Muscle of leg (tissue), 11 donors: Measurements from ENCODE around the gene ELMO1. TPM values are rescaled to one million over a fixed set of nuclear protein-coding genes. Genes with fewer than 3 reads are reported as not detected.
A peak's percentile ranks its signal among the peaks of the same experiment; 100 is the strongest.

ENCODE experiments used
- DNase-seq: peaks from one replicate; pipeline ENCODE4 v3.0.0; 2013
- H3K27ac ChIP-seq: one replicate; pipeline ENCODE4 v1.5.1; 2013; ENCODE audit warnings: mild to moderate bottlenecking, low read length, control low read depth
- H3K27me3 ChIP-seq: one replicate; pipeline ENCODE4 v1.6.1; 2013; ENCODE audit warnings: low read length; ENCODE audit not compliant: control insufficient read depth, insufficient read depth
- H3K36me3 ChIP-seq: one replicate; pipeline ENCODE4 v1.6.1; 2013; ENCODE audit warnings: low read length; ENCODE audit not compliant: control insufficient read depth, insufficient read depth
- H3K4me1 ChIP-seq: one replicate; pipeline ENCODE4 v1.6.1; 2013; ENCODE audit warnings: low read length; ENCODE audit not compliant: control insufficient read depth, insufficient read depth
- H3K4me3 ChIP-seq: one replicate; pipeline ENCODE4 v1.5.1; 2013; ENCODE audit warnings: low read length, control low read depth
- H3K9me3 ChIP-seq: replicated peaks from 2 replicates; pipeline ENCODE4 v1.6.1; 2013; ENCODE audit warnings: low read depth, low read length; ENCODE audit not compliant: control insufficient read depth
- WGBS: methylation state at CpG from one replicate; pipeline ENCODE4 v1.1.5; 2013; ENCODE audit warnings: missing lambda C conversion rate; ENCODE audit not compliant: insufficient coverage; 5-methylcytosine and 5-hydroxymethylcytosine counted together
- polyA plus RNA-seq, 8 donors: library from polyadenylated mRNA; unstranded; fragments of 120-200 nt; gene quantifications; one replicate each; pipeline versions ENCODE4 v1.2.1 to v1.2.3, GENCODE V29; 2013; ENCODE audit warnings: inconsistent platforms in 1 of 8, low replicate concordance in 1 of 8; ENCODE audit not compliant: insufficient read length in 8 of 8, insufficient read depth in 1 of 8
- total RNA-seq: library from RNA; stranded (reverse); fragments of 120-200 nt; gene quantifications from one replicate; pipeline ENCODE4 v1.2.4, GENCODE V29; 2013

The ELMO1 gene
- total and polyA plus RNA-seq, 9 donors: 20.3 to 40.7 (median 25.0) TPM

- Histone ChIP-seq H3K9me3 (no peaks in the 10 kb centered on the region), H3K4me1 (peaks cover 18% of the 10 kb centered on the region), H3K27ac (no peak overlapping the region), H3K36me3 (peaks cover 2% of the 10 kb centered on the region), H3K4me3 (no peak overlapping the region), H3K27me3 (no peaks in the 10 kb centered on the region)
- DNase-seq: no peak
- no CpG with 5 or more reads among the region's 2 CpGs for WGBS
Measured at GRCh38 chr7:37424995-37425394, 23.7 kb downstream of the ELMO1 start.

- H3K4me3 ChIP-seq: no peak overlapping the region
- H3K27me3 ChIP-seq: no peaks in the 10 kb centered on the region
- no peak overlapping the region for H3K27ac ChIP-seq
- H3K36me3 ChIP-seq: peaks cover 2% of the 10 kb centered on the region
- no peak for DNase-seq
- peaks cover 19% of the 10 kb centered on the region for H3K4me1 ChIP-seq
- H3K9me3 ChIP-seq: no peaks in the 10 kb centered on the region
- WGBS: no CpG with 5 or more reads among the region's 1 CpG
Measured at GRCh38 chr7:37424521-37424920, 24.1 kb downstream of the ELMO1 start.

- peak; percentile 84 for DNase-seq
- Histone ChIP-seq H3K36me3 (peaks cover 6% of the 10 kb centered on the region), H3K27me3 (no peaks in the 10 kb centered on the region), H3K9me3 (no peaks in the 10 kb centered on the region), H3K4me3 (no peak overlapping the region), H3K4me1 (peaks cover 19% of the 10 kb centered on the region), H3K27ac (peak overlapping the region; percentile 16)
- 14% methylated on average over 2 of the region's 6 CpGs for WGBS
Measured at GRCh38 chr7:37421861-37422500, 26.7 kb downstream of the ELMO1 start.

- no peaks in the 10 kb centered on the region for H3K27me3 ChIP-seq
- WGBS: 0% methylated on average over 2 of the region's 6 CpGs
- no peaks in the 10 kb centered on the region for H3K9me3 ChIP-seq
- H3K27ac ChIP-seq: peak overlapping the region; percentile 26
- H3K4me1 ChIP-seq: peaks cover 19% of the 10 kb centered on the region
- H3K36me3 ChIP-seq: peaks cover 6% of the 10 kb centered on the region
- DNase-seq: peak; percentile 89
- H3K4me3 ChIP-seq: no peak overlapping the region
Measured at GRCh38 chr7:37420946-37421695, 27.5 kb downstream of the ELMO1 start.

GRCh38 chr7:37419496-37419895 lies 29.2 kb downstream of the ELMO1 start:
- no peak for DNase-seq
- no peak overlapping the region for H3K27ac ChIP-seq
- H3K4me3 ChIP-seq: no peak overlapping the region
- no peaks in the 10 kb centered on the region for H3K27me3 ChIP-seq
- no peaks in the 10 kb centered on the region for H3K9me3 ChIP-seq
- H3K4me1 ChIP-seq: peaks cover 19% of the 10 kb centered on the region
- H3K36me3 ChIP-seq: peaks cover 6% of the 10 kb centered on the region

GRCh38 chr7:37418381-37418780 lies 30.3 kb downstream of the ELMO1 start:
- Histone ChIP-seq H3K4me3 (no peak overlapping the region), H3K36me3 (peaks cover 6% of the 10 kb centered on the region), H3K27me3 (no peaks in the 10 kb centered on the region), H3K4me1 (peaks cover 19% of the 10 kb centered on the region), H3K9me3 (no peaks in the 10 kb centered on the region), H3K27ac (no peak overlapping the region)
- no peak for DNase-seq
- WGBS: 78% methylated on average over 6 of the region's 6 CpGs

GRCh38 chr7:37417107-37417474 lies 31.6 kb downstream of the ELMO1 start:
- H3K27me3 ChIP-seq: no peaks in the 10 kb centered on the region
- no peak overlapping the region for H3K27ac ChIP-seq
- DNase-seq: no peak
- H3K9me3 ChIP-seq: peaks cover 4% of the 10 kb centered on the region
- H3K4me3 ChIP-seq: no peak overlapping the region
- peaks cover 15% of the 10 kb centered on the region for H3K4me1 ChIP-seq
- 72% methylated on average over 7 of the region's 10 CpGs for WGBS
- H3K36me3 ChIP-seq: peaks cover 6% of the 10 kb centered on the region

- Histone ChIP-seq H3K27me3 (no peaks in the 10 kb centered on the region), H3K27ac (no peak overlapping the region), H3K4me3 (no peak overlapping the region), H3K9me3 (peaks cover 4% of the 10 kb centered on the region), H3K4me1 (peaks cover 12% of the 10 kb centered on the region), H3K36me3 (peaks cover 6% of the 10 kb centered on the region)
- DNase-seq: no peak
- WGBS: 82% methylated on average over 3 of the region's 6 CpGs
Measured at GRCh38 chr7:37416378-37417106, 32.1 kb downstream of the ELMO1 start.

- Histone ChIP-seq H3K27me3 (no peaks in the 10 kb centered on the region), H3K27ac (no peak overlapping the region)
- WGBS: no CpG with 5 or more reads among the region's 1 CpG
Measured at GRCh38 chr7:37415629-37416028, 33.0 kb downstream of the ELMO1 start.

GRCh38 chr7:37414352-37414983 lies 34.2 kb downstream of the ELMO1 start:
- no peak overlapping the region for H3K27ac ChIP-seq
- no peak for DNase-seq
- no CpG with 5 or more reads among the region's 5 CpGs for WGBS

More at GRCh38 chr7:37415629-37416028, 33.0 kb downstream of the ELMO1 start:
- peaks cover 6% of the 10 kb centered on the region for H3K4me1 ChIP-seq
- H3K4me3 ChIP-seq: no peak overlapping the region
- H3K9me3 ChIP-seq: peaks cover 4% of the 10 kb centered on the region
- DNase-seq: no peak
- H3K36me3 ChIP-seq: peaks cover 6% of the 10 kb centered on the region

More at GRCh38 chr7:37414352-37414983, 34.2 kb downstream of the ELMO1 start:
- Histone ChIP-seq H3K36me3 (peaks cover 6% of the 10 kb centered on the region), H3K4me3 (no peak overlapping the region), H3K9me3 (peaks cover 4% of the 10 kb centered on the region), H3K27me3 (no peaks in the 10 kb centered on the region), H3K4me1 (peaks cover under 1% of the 10 kb centered on the region)
